Left ventricle myocardium inferior (tissue), 1 donor: ENCODE results near the gene DEFB112. TPM values are rescaled to one million over a fixed set of nuclear protein-coding genes. Genes with fewer than 3 reads are reported as not detected.

Experiments used
- DNase-seq: peaks from one replicate; pipeline ENCODE4 v3.0.0-alpha.2; 2020
- H3K27ac ChIP-seq: fragments of 200-600 bp; replicated peaks from 2 replicates; pipeline ENCODE4 v1.8.0; 2021
- H3K27me3 ChIP-seq: fragments of 200-600 bp; 2 replicates; pipeline ENCODE4 v1.8.0; 2021; ENCODE audit warnings: low read depth
- H3K36me3 ChIP-seq: fragments of 200-600 bp; 2 replicates; pipeline ENCODE4 v1.8.0; 2021
- H3K4me1 ChIP-seq: fragments of 200-600 bp; 2 replicates; pipeline ENCODE4 v1.8.0; 2021
- H3K4me3 ChIP-seq: fragments of 200-600 bp; 2 replicates; pipeline ENCODE4 v1.8.0; 2021; ENCODE audit warnings: mild to moderate bottlenecking, moderate library complexity
- H3K9me3 ChIP-seq: fragments of 200-600 bp; replicated peaks from 2 replicates; pipeline ENCODE4 v1.8.0; 2021
- CTCF ChIP-seq: fragments of 200-600 bp; IDR thresholded peaks from 2 replicates; pipeline ENCODE4 v1.8.0; 2021; ENCODE audit warnings: antibody characterized with exemption, mild to moderate bottlenecking, borderline replicate concordance
- intact Hi-C: fragments of 100-400 bp; cut with micrococcal nuclease; formaldehyde crosslinking; loops from one replicate; pipeline ENCODE4 v1.11.0; 2022
- total RNA-seq: library from RNA; stranded (reverse); fragmentation: NEBNext Ultra II Directional; extraction: Animal tissue kit (Norgen Biotek cat#: 25700); gene quantifications from one replicate; pipeline ENCODE4 v1.2.1, GENCODE V29; 2021
- donor health status: DM: no; HTN: yes; CAD: no; lungs with severe emphysema.

Gene DEFB112
- total RNA-seq, 1 donor from 2014 or later, result not detected

- Histone ChIP-seq H3K36me3 (no peaks in the 10 kb centered on the region), H3K4me1 (no peaks in the 10 kb centered on the region), H3K9me3 (no peaks in the 10 kb centered on the region), H3K27me3 (no peaks in the 10 kb centered on the region), H3K4me3 (no peak overlapping the region), H3K27ac (no peak overlapping the region)
- intact Hi-C loops, result no loop called here
- TF ChIP-seq CTCF, result no peak
- no peak for DNase-seq
Measured at GRCh38 chr6:50076431-50076830, 26.7 kb upstream of the DEFB112 start.

DNA sequence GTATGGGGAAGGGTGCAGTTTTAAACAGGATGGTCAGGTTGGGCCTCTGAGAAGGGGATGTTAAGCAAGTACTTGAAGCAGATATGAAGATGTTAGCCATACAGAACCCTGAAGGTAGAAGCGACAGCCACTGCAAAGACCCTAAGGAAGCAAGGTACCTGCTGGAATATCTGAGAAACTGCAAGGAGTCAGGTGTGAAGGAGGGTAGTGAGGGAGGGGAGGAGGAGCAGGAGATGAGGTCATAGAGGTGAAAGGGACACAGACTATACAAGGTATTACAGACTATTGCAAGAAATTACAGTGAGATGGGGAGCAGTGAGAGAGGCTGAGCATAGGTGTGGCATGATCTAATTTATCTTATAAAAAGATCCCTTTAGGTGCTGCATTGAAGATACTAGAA lies 22.2 kb upstream of the DEFB112 start:
- no peak overlapping the region for H3K4me3 ChIP-seq
- intact Hi-C loops, result no loop called here

GRCh38 chr6:50070101-50070500 lies 20.4 kb upstream of the DEFB112 start:
- intact Hi-C loops, result no loop called here
- H3K4me1 ChIP-seq, result no peaks in the 10 kb centered on the region
- no peak overlapping the region for H3K4me3 ChIP-seq
- no peaks in the 10 kb centered on the region for H3K27me3 ChIP-seq
- no peaks in the 10 kb centered on the region for H3K9me3 ChIP-seq
- no peaks in the 10 kb centered on the region for H3K36me3 ChIP-seq
- no peak for TF ChIP-seq CTCF
- no peak overlapping the region for H3K27ac ChIP-seq
- no peak for DNase-seq

More for the DNA sequence above, 22.2 kb upstream of the DEFB112 start:
- H3K27me3 ChIP-seq, result no peaks in the 10 kb centered on the region
- H3K9me3 ChIP-seq, result no peaks in the 10 kb centered on the region
- H3K4me1 ChIP-seq, result no peaks in the 10 kb centered on the region
- no peak for TF ChIP-seq CTCF
- H3K27ac ChIP-seq, result no peak overlapping the region
- DNase-seq, result no peak
- no peaks in the 10 kb centered on the region for H3K36me3 ChIP-seq

DNA sequence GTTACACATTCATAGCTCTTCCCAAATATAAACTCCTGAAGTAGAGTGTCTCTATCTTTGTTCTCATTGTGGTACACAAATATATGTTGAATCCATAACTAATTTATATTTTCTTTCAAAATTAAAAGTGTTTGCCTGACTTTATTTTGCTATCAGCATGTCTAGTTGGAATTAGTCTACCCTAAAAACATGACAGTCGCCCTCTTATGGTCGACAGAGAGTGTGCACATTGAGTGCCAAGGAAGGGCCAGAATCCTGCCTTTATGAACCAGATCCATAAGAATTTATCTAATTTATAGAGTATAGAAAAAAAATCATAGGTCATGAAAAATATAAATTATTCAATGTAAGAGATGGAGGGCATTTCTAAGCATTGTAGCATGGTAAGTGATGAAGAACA lies 12.3 kb upstream of the DEFB112 start:
- no peaks in the 10 kb centered on the region for H3K4me1 ChIP-seq
- DNase-seq, result no peak
- TF ChIP-seq CTCF, result no peak
- no peaks in the 10 kb centered on the region for H3K36me3 ChIP-seq
- H3K27me3 ChIP-seq, result no peaks in the 10 kb centered on the region
- H3K27ac ChIP-seq, result no peak overlapping the region
- no peak overlapping the region for H3K4me3 ChIP-seq
- intact Hi-C loops, result no loop called here
- H3K9me3 ChIP-seq, result peaks cover 6% of the 10 kb centered on the region

DNA sequence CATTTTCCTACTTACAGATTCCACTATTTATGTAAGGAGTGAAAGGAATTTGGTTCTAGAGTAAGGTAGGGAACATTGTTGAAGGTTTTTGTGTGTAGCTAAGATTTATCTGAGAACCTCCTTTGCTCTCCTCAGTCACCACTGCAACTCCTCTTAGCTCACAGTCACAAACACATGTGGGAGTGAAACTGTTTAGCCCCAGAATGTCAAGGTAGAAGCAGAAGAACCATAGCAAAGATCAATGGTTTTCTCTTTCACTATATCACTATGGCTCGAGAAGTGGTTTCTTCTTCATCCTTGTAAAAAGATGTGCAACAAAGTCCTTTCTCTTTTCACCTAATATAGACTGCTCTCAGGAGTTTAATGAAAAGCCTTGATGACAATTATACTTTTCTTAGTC lies 6.5 kb upstream of the DEFB112 start:
- H3K27me3 ChIP-seq, result no peaks in the 10 kb centered on the region
- H3K9me3 ChIP-seq, result no peaks in the 10 kb centered on the region
- no peak overlapping the region for H3K27ac ChIP-seq
- TF ChIP-seq CTCF, result no peak
- intact Hi-C loops, result no loop called here
- H3K4me1 ChIP-seq, result no peaks in the 10 kb centered on the region
- no peaks in the 10 kb centered on the region for H3K36me3 ChIP-seq
- H3K4me3 ChIP-seq, result no peak overlapping the region
- DNase-seq, result no peak

GRCh38 chr6:50047026-50047425 lies 2.7 kb downstream of the DEFB112 start:
- TF ChIP-seq CTCF, result no peak
- Histone ChIP-seq H3K36me3 (no peaks in the 10 kb centered on the region), H3K9me3 (no peaks in the 10 kb centered on the region), H3K27ac (no peak overlapping the region), H3K4me3 (no peak overlapping the region), H3K27me3 (no peaks in the 10 kb centered on the region), H3K4me1 (no peaks in the 10 kb centered on the region)
- no peak for DNase-seq
- intact Hi-C loops, result no loop called here
